ENCODE data around the gene AIRE.
"Not testable (repeated sequence)": the region's sequence is repeated elsewhere in the genome, so short reads cannot be mapped to it uniquely, and the experiment has no call there.

AIRE gene

DNA sequence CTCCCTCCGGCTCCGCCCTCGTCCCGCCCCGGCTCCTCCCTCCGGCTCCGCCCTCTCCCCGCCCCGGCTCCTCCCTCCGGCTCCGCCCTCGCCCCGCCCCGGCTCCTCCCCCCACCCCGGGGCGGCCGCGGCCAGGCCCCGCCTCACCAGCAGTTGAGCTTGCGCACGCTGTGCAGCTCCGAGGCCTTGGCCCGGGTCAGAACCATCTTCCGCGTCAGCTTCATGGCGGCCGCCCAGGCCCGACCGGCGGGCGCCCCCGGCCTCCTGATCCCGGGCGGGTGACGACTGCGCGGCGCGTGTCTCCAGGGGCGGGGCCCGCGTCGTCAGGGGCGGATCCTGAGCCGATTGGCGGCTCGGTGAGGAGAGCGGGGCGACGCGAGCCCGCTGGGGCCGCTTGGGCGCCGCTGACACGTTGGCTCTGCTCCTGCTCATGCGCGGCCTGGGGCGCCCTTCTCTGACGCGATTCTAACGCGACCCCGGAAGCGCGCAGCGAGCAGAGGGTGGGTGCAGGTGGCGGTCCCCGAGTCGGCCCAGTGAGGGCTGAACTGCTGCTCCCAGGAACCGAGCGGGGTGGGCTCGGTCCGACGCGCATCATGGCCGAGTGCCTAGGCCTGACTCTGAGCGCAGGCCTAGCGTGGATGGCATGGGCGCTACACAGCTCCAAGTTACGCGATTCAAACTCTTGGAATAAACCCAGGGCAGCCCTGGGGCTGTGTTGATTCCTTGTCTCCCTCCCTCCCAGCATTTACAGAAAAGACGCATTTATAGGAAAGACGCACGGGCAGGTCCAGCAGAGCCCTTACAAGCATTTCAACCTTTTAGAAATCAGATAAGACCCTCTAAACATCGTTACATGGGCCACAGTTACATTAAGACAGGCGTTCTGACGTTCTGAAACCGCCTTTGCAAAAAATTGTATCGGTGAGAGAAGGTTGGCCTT lies 53.6 kb downstream of the AIRE start, which contains the start of gene CFAP410:
Gene CFAP410 (minus strand): TSS at position 420 of the 940 bp plus-strand sequence. CDS start 196 bp downstream, at position 224.
- FAIRE-seq = no peak

- FAIRE-seq = not testable (repeated sequence)
Measured at GRCh38 chr21:44341726-44342458, 56.2 kb downstream of the AIRE start.

GRCh38 chr21:44342981-44343380 lies 57.3 kb downstream of the AIRE start:
- not testable (repeated sequence) for FAIRE-seq

GRCh38 chr21:44344541-44345183 lies 59.0 kb downstream of the AIRE start:
- FAIRE-seq = no peak

DNA sequence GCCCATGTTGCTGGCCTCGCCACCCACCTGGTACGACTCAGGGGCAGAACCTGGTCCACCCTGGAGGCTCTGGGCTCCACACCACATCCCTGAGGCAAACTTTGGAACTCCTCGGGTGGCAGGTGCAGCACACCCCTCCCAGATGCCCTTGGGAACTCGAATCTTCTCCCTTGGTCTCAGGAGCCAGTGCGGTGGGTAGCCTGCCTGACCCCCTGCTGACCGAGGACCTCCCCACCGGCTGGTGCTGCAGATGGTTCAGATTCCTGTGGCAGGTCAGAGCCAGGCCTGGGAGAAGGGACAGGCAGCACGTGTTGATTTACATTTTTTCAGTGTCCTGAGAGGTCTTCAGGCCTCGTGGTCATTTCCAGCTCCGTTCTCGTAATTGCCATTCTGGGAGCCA lies 59.8 kb downstream of the AIRE start:
- FAIRE-seq = no peak

GRCh38 chr21:44347911-44348451 lies 62.3 kb downstream of the AIRE start:
- FAIRE-seq = no peak

All from endometrium (tissue), 2 donors.